GM18867 (cell line): ENCODE data around the gene CD300LD.

Experiments
- ATAC-seq: cut with Tn5 transposase; IDR thresholded peaks from one replicate; pipeline ENCODE4 v1.9.1; 2021; ENCODE audit warnings: mild to moderate bottlenecking, moderate library complexity; ENCODE audit not compliant: unreplicated experiment

Gene CD300LD

GRCh38 chr17:74545843-74546230, 46.2 kb downstream of the CD300LD start, which contains the start of gene CD300C:
Gene CD300C, minus strand, starts transcription at chr17:74546115. Its CDS starts 333 bp downstream, at chr17:74545782.
- ATAC-seq, result no peak

GRCh38 chr17:74544991-74545842, 46.9 kb downstream of the CD300LD start:
- ATAC-seq, result no peak

GRCh38 chr17:74543891-74544760, 48.0 kb downstream of the CD300LD start:
- ATAC-seq, result no peak

- ATAC-seq, result no peak
These were observed 48.7 kb downstream of the CD300LD start for GRCh38 chr17:74543406-74543805.

- ATAC-seq, result no peak
These were observed 49.2 kb downstream of the CD300LD start for GRCh38 chr17:74542727-74543383.

GRCh38 chr17:74542166-74542565, 49.9 kb downstream of the CD300LD start:
- no peak for ATAC-seq

- no peak for ATAC-seq
These were observed 50.6 kb downstream of the CD300LD start for GRCh38 chr17:74541176-74542111.

GRCh38 chr17:74539281-74539820, 52.7 kb downstream of the CD300LD start:
- no peak for ATAC-seq

GRCh38 chr17:74536890-74537289, 55.2 kb downstream of the CD300LD start:
- ATAC-seq, result no peak

- no peak for ATAC-seq
These were observed 60.0 kb downstream of the CD300LD start for GRCh38 chr17:74532115-74532514.

- no peak for ATAC-seq
These were observed 60.8 kb downstream of the CD300LD start, which contains the start of gene CD300LB for GRCh38 chr17:74531231-74531761. Gene CD300LB, minus strand, starts transcription at chr17:74531475. Its CDS starts 125 bp downstream, at chr17:74531350.

GRCh38 chr17:74530831-74531150, 61.3 kb downstream of the CD300LD start:
- no peak for ATAC-seq
